ENCODE results near the gene INTS6L.
"Not testable (repeated sequence)": the region's sequence is repeated elsewhere in the genome, so short reads cannot be mapped to it uniquely, and the experiment has no call there.

INTS6L gene

DNA sequence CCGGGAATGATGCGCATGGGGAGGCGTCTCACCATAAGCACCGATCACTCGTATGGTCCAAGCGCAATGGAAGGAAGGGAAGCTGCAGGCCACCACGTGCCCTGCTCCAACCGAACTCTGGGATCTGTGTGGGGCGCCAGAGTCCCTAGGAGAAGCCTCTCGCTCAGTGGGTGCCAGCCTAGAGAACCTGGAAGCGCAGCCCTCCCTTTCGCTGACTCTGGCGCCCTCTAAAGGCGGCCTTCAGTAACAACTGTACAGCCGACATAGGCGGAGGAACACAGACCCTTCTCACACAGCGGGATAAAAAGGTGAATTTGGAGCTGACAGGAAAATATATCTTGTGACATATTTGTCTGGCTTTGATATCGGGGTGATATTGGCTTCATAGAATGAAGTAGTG lies 76.0 kb downstream of the INTS6L start:
- H3K27ac ChIP-seq, result no peak overlapping the region
- no peak for TF ChIP-seq ZFX (IDR thresholded peaks at IDR 0.05; ENCODE audit: borderline replicate concordance)
- TF ChIP-seq, protein P1, sequence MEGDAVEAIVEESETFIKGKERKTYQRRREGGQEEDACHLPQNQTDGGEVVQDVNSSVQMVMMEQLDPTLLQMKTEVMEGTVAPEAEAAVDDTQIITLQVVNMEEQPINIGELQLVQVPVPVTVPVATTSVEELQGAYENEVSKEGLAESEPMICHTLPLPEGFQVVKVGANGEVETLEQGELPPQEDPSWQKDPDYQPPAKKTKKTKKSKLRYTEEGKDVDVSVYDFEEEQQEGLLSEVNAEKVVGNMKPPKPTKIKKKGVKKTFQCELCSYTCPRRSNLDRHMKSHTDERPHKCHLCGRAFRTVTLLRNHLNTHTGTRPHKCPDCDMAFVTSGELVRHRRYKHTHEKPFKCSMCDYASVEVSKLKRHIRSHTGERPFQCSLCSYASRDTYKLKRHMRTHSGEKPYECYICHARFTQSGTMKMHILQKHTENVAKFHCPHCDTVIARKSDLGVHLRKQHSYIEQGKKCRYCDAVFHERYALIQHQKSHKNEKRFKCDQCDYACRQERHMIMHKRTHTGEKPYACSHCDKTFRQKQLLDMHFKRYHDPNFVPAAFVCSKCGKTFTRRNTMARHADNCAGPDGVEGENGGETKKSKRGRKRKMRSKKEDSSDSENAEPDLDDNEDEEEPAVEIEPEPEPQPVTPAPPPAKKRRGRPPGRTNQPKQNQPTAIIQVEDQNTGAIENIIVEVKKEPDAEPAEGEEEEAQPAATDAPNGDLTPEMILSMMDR (IDR thresholded peaks at IDR 0.05), result peak; percentile 79

DNA sequence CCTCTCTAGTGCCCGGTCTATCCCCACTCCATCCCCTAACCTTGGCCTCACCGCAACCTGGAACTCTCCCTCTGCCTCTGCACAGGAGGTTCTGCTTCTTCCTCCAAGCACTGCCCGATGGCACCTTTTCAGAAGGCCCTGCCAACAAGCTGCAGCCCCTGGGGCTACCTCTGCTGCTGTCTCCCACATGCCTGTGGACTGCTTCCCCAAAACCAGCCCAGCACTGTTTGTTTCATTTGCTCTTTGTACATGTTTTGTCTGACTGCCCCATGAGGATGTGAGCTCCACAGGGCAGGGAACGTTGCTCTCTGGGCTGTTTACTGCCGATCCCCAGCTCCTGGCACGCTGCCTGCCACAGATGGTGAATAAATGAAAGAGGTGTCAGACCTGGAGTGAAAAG lies 85.4 kb downstream of the INTS6L start:
- H3K27ac ChIP-seq, result no peak overlapping the region
- TF ChIP-seq ZFX (IDR thresholded peaks at IDR 0.05; ENCODE audit: borderline replicate concordance), result no peak
- TF ChIP-seq, protein P1 (IDR thresholded peaks at IDR 0.05), result no peak

DNA sequence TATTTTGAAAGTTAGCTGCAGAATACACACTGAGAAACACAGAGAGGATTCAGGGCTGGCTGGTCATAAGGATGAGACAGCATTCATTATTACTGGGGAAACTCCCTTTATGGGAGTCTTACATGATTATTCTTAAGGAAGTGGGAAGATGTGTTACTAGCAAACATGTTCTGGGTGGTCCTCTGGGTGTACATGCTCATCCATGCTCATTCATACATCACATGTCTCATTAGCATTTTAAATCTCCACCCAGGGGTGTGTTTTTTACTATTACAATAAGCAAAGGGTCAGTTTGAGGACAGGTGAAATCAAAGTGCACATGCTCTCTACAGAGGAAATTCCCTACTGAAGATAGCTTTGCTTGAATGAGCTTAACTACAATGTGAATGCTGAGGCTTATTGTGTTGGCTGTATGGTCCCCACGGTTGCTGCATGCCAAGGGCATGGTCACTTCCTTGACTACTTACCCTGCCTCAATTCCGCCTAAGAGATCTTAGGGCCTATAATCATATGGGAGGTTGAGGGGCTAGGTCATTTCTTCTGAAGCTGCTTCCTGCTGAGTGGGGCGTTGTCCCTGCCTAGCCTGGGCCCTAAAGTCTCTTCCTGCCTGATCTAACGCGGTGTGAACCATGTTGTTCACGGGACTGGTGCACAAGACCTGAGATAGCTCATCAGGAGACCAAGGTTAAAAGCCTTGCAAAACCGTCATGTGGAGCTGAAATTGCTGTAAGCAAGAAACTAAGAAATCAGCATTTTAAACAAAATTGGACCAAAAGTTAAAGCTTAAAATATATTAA lies 104.1 kb downstream of the INTS6L start:
- H3K27ac ChIP-seq, result not testable (repeated sequence)

DNA sequence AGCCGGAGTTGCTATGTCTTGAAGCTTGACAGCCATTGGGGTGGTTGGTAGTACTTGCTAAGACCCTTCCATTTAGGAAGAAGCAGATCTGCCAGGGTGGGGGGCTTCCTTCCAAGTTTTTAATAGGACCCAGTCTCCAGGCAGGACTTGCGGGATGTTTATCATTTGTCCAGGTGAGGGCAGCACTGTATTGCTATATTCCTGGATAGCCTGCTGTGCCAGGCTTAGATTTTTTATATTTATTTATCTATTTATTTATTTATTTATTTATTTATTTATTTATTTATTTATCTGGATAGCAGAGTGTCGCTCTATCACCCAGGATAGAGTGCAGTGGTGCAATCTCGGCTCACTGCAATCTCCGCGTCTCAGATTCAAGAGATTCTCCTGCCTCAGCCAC lies 105.5 kb downstream of the INTS6L start:
- no peak for TF ChIP-seq ZFX (IDR thresholded peaks at IDR 0.05; ENCODE audit: borderline replicate concordance)
- TF ChIP-seq, protein P1 (IDR thresholded peaks at IDR 0.05), result peak; percentile 35
- H3K27ac ChIP-seq, result no peak overlapping the region

DNA sequence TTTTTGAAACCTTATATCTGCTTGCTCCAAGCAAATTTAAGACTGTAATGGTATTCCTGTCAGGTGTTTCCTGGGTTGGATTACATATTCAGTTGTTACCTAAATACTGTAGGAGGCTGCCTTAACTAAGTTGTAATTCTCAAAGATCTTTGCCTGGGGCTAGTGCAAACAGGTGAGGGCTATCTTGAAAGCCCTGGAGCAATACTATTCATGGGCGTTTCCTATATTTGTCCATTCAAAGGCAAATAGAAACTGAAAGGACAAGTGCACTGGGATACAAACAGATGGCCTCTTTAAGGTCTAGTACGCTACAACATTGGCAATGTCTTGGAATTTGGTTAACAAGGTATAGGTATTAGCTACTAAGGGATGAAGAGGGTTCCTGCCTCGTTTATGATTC lies 108.9 kb downstream of the INTS6L start:
- TF ChIP-seq, protein P1 (IDR thresholded peaks at IDR 0.05), result no peak
- no peak for TF ChIP-seq ZFX (IDR thresholded peaks at IDR 0.05; ENCODE audit: borderline replicate concordance)
- H3K27ac ChIP-seq, result no peak overlapping the region

Data from 22Rv1 (cell line).